HG03097 (cell line): ENCODE results near the gene ZFP3.
"Not testable (repeated sequence)": the region's sequence is repeated elsewhere in the genome, so short reads cannot be mapped to it uniquely, and the experiment has no call there.

Source experiments
- ATAC-seq: cut with Tn5 transposase; IDR thresholded peaks from one replicate; pipeline ENCODE4 v1.9.1; 2021; ENCODE audit not compliant: unreplicated experiment, low FRiP score

Gene ZFP3

DNA sequence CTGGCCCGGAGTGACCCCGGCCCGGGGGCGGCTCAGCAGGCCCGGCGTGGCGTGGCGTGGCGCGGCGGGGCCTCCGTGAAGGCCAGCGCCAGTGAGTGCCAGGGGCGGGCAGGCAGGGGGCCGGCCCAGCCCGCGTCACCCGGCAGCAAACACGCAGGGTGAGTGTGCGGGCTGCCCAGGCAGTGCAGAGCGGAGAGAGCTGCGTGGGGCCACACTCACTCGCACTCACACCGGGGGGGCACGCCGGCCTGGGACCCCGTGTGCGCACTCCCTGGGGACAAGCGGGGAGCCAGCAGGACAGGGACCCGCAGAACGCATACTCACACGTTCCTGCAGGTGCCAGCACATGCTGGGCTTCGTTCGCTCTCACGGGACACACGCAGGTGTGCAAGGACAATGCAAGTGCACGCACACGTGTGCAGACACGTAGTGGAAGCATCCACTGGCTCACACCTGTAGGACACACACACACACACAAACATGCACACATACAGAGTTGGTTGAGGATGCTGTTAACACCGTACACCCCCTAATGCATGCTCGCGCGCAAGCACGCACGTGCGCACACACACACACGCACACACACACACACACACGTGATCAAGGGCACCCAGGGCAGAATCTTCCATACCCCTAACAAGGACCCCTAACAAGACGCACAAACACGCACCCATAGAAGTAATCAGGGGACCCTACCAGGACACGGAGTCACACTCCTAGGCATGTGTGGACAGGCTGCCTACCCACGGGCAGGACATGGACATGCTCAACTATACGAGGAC is 45.3 kb downstream of the ZFP3 start:
- no peak for ATAC-seq

DNA sequence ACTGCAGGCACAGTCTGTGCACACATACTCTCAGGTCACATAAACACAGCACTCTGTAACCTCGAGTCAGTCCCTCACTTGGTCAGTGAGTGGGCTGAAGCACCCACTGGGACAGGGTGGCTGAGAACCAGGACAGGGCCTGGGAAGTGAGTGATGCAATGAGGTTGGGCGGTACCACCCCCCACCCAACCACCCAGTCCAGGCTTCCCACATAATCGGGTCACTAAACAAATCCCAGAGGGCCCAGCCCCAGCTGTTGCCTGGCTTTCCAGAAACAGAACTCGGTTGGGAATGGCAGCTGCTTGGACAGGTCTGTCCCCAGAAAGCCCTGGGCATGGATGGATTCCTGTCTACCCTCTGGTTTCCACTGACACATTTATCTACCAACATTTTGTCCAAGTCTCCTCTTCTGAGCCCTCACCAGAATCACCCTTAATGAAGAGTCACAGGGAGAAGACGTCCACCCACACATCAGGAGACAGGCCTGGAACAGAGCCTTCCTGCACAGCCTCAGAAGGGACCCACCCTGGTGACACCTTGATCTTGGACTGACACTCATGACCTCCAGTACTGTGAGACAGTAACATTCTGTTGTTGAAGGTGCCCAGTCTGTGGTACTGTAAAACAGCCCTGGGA is 46.0 kb downstream of the ZFP3 start:
- ATAC-seq = not testable (repeated sequence)

DNA sequence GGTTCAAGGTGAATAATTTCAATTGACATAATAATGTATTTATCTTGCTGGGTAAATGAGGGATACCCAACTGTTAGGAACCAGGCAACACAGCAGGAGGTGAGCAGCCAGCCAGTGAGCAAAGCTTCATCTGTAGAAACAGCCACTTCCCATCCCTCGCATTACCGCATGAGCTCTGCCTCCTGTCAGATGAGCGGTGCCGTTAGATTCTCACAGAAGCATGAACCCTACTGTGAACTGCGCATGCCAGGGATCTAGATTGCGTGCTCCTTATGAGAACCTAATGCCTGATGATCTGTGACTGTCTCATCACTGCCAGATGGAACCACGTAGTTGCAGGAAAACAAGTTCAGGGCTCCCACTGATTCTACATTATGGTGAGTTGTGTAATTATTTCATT is 46.6 kb downstream of the ZFP3 start:
- ATAC-seq = not testable (repeated sequence)

DNA sequence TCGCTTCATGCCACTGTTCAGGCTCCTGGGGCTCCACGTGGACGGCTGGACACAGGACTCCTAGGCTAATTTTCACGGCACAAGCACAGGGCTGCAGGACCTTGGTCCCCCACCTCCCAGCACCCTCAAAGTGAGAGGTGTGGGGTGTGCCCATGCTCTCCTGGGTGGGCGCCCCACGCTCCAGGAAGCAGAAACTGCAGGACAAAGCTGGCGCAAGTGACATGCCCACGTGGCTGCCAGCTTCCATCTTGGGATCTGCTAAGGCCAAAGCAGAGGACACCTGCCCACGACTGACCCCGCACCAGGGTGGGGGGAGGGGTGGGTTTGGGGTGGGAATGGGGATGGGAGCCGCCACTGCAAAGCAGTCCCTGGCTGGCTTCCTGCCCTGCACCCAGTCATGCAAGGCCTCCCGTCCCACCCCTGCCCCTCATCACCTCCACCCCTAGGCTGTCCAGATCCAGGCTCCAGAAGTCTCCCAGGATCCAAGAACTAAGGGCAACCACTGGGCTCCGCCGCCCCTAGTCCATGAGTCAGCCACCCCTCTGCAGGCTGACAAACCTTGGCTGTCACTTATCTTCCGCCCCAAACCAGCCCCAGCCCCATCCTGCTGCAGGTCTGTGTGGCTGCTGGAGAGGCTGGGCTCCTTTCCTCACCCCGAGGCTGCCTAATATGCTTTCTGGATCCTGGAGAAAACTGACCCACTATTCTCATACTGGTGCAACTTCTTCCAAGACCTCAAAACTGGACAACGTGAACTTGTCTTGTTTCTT is 48.6 kb downstream of the ZFP3 start:
- no peak for ATAC-seq

DNA sequence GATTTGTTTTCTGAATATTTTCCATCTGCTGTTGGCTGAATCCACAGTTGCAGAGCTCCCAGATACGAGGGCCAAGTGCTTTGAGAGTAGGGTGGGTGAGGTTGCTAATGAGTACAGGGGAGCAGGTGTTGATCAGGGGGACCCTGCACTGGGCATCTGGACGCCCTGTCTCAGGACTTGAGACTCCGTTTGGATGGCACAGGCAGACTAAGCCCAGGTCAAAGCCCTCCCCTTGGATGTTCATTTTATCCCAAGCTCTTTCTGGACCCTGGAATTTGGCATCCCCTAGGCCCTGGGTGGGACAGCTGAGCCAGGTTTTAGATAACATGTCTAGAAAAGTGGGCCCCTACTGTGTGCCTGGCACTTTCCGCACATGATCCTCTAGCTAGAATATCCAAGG is 49.6 kb downstream of the ZFP3 start:
- no peak for ATAC-seq

DNA sequence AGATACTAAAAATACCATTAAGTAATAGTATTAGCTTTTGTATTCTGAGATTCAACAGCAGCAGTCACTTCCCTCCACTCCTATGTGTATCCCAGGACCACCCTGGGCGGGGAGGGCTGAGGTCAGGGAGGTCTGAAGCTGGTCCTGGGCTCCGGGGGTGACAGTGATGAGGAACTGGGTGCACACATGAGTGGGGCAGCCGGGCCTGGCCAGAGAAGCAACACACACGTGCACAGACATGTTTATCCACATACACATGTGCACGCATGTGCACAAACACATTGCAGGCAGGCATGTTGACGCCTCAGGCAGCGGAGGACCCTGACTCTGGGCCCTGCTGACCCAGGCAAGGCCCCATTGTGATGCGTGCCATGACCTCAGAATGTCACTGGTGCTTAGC is 50.1 kb downstream of the ZFP3 start:
- not testable (repeated sequence) for ATAC-seq

DNA sequence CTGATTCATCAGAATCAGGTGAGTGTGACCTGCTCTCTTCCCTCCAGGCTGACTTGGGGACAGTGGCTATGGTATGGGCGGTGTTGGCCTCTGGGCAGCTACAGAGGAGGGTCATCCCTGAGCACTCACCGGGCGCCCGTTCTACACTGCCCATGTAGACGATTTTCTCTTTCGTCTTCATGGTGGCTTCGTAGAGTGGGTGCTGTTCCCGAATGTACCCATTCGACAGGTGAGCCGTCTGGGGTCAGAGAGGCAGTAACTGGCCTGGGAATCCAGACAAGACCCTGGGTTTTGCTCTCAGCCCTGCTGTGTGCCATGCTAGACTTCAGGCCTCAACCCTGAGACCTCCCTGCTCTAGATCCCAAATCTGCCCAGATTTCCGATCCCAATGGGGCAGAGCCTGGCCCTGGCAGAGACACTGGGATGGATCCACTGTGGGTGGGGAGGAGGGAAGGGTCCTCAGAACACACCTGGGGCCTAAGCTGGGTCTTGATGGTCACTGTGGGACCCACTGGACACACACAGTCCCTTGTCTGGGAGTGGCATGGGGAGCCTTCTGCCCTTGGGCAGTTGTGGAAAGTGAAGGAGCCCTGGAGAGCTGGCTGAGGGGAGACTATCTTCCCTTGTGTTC is 50.8 kb downstream of the ZFP3 start:
- no peak for ATAC-seq

DNA sequence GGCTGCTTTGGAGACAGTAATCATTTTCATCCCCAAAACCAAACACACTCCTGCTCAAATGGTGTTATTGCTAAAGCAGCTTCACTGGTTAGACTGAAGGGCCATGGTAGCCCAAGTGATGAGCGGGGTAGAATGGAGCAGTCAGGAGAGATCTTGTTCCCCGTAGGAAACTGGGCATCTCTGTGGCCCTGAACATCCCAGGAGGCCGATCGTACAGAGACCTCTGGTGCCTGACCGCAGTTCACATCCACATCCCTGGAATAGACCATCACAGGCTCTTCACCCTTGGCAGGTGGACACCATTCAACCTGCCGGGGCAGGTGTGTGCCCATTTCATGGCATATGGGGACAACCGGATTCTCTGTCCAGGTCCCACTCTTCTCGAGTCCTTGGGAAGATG is 51.5 kb downstream of the ZFP3 start:
- ATAC-seq = not testable (repeated sequence)

DNA sequence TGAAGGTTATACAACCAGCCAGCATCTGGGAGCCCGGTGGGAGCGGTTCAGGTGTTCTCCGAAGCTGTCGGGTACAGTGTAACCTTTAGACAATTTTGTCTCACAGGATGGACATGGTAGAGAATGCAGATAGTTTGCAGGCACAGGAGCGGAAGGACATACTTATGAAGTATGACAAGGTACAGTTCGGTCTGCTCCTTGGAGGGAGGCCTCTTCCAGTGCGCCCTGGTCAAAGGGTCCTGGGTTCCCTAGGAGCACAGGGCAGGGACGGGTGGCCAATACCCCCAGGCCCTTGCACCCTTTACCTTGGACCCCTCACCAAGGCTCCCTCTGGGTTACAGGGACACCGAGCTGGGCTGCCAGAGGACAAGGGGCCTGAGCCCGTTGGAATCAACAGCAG is 52.0 kb downstream of the ZFP3 start:
- not testable (repeated sequence) for ATAC-seq

DNA sequence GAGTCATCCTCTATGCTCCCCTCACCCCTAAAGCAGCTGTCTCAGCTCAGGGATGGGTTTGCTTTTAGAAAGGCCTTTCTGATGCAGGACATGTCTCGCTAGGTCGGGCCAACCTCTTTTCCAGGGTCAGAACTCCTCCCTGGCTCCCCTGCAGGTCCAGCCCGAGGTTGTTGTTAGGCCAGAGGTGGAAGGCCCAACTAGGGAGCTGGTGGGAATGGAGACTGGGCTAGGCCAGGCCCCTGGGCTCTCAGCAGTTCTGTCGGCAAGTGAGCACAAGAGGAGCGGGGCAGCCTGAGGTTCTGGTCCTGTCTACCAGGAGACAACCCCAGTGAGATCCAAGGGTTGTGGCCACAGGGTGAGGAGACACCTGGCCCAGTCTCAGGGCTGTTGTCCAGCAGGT is 52.4 kb downstream of the ZFP3 start:
- not testable (repeated sequence) for ATAC-seq

DNA sequence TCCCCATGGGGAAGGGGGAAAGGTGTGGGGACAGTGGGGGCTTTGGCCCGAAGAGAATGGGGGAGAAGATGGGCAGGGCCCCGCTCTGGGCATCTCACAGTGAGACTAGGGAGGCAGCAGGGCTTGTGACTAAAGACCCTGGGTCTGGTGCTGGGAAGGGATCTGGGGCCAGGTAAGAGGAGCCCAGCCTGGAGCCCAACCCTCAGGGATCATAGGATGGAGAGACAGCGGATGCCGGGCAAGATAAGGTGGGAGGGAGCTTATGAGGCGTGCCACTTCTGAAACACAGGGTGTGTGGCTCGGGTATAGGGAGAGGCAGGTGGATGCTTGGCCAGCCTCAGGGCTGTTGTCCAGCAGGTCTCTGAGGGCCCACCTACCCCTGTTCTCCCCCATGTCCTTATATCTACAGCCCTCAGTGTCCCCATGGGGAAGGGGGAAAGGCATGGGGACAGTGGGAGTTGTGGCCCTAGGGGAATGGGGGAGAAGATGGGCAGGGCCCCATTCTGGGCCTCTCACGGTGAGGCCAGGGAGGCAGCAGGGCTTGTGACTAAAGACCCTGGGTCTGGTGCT is 53.0 kb downstream of the ZFP3 start:
- ATAC-seq = no peak

DNA sequence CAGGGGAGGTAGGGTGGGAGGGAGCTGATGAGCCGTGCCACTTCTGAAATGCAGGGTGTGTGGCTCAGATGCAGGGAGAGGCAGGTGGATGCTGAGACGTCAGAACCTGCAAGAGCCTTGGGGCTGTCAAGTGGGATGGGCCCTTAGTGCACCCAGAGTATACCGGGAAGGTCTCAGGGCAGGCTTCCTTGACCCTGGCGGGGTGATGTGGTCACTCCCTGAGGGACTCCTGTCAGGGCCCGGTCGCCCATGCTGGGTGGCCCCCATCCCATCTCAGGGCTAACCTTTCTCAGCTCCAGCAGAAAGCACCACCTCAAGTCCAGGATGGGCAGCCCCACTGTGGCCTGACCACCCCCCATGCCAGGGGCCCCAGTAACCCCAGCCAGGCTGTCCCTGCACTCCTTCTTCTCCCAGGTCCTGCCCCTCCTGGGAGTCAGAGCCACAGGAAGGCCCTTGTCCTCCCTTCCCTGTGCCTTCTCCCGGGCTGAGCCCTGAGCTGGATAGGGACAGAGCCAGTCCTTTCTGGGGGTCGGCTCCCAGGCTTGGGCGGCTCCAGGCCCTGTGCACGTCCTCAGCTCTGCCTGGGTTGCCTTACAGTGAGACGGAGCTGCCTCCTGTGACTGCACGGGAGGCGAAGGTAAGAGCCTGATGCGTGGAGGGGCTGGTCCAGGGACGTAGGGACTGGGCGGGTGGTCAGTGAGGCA is 53.7 kb downstream of the ZFP3 start:
- ATAC-seq = not testable (repeated sequence)

DNA sequence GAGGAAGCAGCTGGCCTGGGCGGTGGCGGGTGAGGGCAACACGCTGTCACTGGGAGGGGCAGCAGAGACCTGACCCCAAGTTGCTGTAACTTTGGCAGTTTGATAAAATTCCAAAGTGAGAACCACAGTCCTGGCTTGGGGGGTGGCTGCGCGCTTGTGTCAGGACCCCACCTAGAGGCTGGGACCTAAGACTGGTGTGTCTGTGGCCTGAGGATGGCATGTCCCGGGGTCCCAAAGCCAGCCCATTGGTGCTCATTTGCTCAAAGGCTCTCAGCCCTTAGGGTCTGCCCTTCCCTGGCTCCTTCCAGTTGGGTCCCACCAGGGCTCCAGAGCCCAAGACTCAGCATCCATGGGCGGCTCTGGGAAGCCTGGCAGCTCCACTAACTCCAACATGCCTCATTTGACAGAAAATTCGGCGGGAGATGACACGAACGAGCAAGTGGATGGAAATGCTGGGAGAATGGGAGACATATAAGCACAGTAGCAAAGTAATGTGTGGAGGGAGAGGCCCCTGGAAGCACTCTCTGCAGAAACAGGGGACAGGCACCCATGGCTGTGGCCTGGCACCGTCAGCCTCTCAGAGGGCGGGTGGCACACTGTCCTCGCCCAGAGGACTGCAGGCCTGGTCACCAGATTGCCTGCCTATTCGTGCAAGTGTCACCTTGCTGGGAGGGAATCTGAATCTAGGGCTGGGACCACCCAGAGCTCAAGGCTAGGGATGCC is 54.4 kb downstream of the ZFP3 start:
- ATAC-seq = not testable (repeated sequence)

DNA sequence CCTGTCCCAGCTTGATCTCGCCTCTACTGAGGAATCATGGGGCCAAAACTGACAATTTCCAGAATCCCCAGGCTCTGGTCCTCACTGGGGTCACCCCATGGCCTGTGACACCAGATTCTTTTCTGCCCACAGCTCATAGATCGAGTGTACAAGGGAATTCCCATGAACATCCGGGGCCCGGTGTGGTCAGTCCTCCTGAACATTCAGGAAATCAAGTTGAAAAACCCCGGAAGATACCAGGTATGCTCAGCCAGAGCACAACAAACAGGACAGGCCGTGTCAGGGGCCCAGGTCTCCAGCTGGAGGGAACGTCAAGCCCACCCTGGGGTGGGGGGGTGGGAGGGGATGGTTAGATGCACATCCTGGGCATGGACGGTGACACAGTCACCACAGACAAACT is 55.0 kb downstream of the ZFP3 start:
- no peak for ATAC-seq

DNA sequence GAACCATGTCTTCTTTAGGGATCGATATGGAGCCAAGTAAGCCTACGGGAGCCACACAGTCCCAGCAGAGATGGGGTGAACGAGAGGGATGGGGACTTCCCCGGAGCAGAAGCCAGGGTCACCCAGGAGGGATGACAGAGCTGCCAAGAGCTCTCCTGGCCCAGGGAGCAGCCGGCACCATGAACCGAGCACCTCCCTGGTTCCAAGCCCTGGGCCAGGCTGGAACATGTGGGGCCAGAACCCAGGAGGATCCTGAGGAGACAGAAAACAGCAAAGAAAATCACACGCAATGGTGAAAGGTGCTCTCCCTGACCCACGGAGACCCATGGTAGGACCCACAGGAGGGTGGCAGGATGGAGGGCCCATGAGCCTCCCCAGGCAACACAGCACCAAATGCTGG is 55.7 kb downstream of the ZFP3 start:
- not testable (repeated sequence) for ATAC-seq

DNA sequence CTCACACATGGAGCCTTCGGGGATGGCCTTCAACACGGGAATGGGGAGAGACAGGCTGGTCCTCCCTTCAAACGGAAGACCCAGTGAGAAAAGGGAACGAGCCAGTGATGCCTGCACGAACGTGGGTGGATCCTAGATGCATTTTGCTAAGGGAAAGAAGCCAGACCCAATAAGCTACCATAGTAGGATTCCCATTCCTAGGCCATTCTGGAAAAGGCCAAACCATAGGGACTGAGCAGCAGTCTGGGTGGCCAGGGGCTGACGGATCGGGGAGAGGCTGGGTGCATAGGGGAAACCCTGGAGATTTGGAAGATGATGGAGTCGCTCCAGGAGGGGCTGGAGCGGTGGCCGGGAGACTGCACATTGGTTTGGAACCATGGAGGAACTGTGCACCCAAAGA is 56.3 kb downstream of the ZFP3 start:
- not testable (repeated sequence) for ATAC-seq

DNA sequence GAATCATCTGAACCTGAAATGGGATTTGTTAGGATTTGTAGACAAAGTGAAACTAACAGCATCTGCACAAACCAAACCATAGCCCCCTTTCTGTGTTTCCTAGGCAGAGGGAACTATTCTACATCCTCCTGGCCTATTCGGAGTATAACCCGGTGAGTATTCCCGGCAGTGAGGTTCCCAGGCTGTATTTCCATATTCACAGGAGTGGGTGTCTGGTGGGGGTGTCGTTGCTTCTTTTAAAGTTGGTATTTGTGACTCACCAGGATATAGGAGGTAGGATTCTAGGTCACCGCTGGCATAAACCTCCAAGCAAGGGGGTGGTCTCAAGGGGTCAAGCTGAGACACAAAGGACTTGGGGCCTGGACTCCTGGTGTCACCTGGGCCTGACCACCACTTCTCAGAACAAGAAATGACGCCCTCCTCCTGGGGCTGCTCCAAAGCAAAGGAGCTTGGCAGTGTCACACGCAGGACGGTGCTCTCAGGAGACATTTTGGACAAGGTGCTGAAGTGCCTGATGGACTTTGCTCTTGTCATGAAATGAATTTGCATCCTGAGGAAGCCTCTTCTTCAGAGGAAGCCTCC is 57.0 kb downstream of the ZFP3 start:
- ATAC-seq = not testable (repeated sequence)

DNA sequence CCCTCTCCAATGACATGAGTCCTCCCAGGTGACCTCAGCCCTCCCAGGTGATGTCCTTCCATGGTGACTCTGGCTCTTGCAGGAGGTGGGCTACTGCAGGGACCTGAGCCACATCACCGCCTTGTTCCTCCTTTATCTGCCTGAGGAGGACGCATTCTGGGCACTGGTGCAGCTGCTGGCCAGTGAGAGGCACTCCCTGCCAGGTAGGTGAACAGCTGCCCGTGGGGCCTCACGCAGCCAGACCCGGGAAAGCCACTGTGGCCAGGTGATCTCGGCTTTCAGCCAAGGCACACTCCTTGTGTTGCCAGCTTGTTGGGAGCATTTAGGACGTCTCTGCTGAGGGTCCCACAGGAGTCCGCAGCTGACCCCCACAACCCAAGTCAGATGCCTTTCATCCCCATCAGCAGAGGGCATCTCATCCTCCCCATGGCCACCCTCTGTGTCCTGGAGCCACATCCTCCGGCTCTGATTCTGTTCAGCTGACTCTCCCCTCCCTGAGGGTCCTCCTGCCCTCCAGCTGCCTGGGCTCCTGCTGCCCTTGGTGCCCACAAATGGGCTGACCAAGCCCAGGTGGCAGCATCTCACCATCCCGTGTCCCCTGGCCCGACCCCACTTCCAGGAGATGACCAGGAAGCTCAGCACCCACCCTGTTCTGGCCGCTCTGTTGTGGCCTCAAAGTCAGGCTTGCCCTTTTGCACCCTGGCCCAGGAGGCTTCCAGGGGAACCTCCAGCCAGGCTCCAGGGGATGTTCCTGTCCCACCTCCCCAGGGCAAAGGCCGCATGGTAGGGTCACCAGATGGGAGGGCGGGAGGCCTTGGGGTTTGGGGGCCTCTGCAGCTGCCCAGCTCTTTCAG is 57.7 kb downstream of the ZFP3 start:
- no peak for ATAC-seq
